Activated naive CD4-positive, alpha-beta T cell treated with Interleukin-2 at 50 U/mL for 16 hours (primary cell): ENCODE results near the gene TUBGCP2.
A peak's percentile ranks its signal among the peaks of the same experiment; 100 is the strongest.
"Not testable (repeated sequence)": the region's sequence is repeated elsewhere in the genome, so short reads cannot be mapped to it uniquely, and the experiment has no call there.

Source experiments
- DNase-seq: peaks from one replicate; pipeline ENCODE4 v3.0.0-alpha.2; 2020

TUBGCP2 gene

DNA sequence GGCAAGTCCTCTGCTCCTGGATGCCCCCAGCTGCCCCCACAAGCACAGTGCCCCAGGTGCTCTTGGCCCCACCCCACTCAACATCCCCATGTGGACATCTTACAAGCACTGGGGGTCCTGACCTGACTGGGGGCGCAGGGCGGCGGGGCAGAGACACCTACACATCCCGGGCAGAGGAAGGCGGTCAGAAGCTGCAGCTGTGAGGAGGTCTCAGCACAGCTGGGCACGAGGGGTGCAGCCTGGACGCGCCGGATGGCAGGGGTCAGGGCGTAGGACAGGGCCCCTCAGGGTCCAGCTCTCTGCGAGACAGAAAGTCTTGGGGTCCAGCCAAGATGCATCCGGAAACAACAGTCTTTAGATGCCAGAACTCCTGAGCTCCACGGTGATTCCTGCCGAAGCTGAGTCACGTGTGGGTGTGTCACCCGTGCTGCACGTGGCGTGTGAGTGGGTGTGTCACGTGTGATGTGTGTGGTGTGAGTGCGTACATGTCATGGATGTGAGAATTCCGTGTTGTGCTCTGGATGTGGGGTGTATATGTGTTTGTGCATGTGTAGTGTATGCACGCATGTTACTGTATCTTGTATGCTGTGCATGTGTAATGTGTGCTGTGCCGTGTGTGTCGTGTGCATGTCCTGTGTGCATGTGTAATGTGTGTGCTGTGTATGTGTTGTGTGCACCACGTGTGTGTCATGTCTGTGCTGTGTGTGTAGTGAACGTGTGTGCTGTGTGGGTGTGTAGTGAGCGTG lies 65.9 kb downstream of the TUBGCP2 start:
- no peak for DNase-seq

DNA sequence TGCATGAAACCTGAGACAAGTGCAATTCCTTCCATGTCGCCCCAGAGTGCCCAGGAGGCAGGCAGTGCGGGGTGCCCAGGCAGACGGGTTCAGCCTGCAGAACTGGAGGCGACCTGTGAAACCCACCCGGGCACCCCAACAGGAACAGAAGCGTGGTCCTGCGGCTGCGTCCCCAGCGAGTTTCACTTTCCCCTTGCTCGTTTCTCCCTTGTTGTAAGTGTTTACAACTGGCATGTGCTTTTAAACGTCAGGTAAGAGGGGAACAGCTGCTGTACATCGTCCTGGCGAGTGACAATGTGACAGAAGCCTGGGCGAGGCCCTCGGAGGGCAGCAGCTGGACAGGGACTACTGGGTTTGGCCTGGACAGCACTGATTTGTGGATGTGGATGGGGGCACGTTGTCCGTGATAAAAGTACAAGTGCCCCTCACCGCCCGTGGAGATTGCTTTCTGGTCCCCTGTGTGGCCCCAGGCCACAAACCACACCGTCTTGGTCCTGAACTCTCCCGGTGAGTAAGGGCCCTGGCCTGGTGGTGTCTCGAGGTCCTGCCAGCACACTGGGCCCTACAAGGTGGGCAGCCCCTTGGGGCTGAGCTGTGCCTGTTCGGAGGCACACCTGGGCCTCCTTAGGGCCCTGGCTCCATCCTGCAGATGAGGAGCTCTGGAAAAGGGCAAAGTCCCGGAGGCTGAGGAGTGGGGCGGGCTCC lies 67.0 kb downstream of the TUBGCP2 start:
- peak; percentile 24 for DNase-seq

DNA sequence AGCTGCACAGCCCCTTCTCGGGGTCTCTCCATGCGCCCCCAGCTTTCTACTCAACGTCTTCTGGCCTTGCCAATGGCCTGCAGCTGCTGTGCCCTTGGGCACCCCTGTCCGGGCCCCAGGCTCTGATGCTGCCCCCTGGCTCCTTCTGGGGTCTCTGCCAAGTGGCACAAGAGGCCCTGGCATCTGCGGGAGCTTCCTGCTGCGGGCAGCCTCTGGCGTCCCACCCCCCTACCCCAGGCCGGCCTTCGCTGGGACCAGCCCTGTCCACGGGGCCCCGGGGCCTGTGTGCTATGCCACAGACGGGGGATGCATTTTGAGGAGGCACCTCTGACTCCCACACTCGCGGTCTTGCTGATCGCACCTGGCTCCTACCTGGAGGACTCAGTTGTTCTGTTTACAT lies 68.7 kb downstream of the TUBGCP2 start:
- DNase-seq = no peak

DNA sequence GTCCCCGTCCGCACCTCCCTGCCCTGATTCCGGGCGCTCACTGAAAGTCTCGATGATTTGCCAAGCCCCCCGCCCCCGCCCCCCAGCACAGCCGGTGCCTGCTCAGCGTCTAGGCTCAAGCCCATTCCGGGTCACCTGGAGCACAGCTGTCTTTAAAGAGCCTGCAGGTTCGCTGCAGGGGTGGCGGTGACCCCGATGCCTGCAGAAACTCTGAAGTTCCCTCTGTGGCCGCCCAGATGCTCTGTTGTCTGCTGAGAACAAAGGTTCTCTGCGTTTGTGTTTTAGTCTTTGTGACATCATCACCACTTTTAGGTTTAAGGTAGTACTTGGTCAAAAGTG lies 70.2 kb downstream of the TUBGCP2 start:
- no peak for DNase-seq

DNA sequence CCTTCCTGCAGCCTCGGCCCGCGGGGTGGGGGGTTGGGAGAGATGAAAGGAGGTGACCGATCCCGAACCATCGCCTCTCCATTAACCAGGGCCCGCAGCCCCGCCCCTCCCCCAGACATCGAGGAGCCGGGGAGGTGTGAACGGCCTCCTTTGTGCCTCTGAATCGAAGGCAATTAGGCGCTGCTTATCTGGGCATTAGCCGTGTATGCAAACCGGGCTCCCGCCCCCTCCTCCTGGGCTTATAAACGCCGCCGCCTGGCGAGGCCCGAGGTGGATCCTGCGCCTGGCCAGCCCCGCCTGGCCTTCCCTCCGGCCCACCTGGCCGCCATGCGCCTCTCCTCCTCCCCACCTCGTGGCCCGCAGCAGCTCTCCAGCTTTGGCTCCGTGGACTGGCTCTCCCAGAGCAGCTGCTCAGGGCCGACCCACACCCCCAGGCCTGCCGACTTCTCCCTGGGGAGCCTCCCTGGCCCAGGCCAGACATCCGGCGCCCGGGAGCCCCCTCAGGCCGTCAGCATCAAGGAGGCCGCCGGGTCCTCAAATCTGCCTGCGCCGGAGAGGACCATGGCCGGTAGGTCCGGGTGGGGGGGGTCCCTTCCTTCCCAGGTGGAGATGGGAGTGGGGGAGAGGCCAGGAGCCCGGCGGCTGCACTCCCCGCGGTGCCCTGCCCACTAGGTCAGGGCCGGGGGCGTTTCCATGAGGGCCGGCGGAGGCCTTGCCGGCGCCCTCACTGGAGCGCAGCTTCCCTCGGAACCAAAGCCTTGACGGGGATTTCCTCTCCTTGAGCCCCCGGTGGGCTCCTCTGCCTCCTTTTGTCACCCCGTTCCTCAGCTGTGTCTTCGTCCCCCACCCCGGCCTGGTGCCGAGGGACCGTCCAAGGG lies 70.8 kb downstream of the TUBGCP2 start, which contains the start of gene VENTX:
Gene VENTX (plus strand): TSS at position 268 of the 878 bp plus-strand sequence. CDS start 60 bp downstream, at position 328.
- no peak for DNase-seq

DNA sequence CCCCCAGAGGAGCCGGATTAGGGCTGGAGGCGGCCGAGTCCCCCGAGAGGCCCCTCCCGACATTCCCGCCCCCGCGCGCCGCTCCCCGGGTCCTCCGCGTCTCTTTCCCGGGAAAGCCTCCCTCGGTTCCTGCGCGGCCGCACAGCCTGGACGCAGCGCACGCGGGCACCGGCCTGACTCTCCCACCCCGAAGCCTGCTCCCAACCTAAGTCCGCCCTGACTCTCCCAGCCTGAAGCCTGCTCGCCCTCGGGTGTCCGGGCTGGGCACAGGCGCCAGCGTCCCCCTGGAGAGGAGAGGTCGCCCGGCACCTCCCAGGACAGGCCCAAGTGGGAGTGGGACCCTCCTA lies 71.5 kb downstream of the TUBGCP2 start:
- no peak for DNase-seq

DNA sequence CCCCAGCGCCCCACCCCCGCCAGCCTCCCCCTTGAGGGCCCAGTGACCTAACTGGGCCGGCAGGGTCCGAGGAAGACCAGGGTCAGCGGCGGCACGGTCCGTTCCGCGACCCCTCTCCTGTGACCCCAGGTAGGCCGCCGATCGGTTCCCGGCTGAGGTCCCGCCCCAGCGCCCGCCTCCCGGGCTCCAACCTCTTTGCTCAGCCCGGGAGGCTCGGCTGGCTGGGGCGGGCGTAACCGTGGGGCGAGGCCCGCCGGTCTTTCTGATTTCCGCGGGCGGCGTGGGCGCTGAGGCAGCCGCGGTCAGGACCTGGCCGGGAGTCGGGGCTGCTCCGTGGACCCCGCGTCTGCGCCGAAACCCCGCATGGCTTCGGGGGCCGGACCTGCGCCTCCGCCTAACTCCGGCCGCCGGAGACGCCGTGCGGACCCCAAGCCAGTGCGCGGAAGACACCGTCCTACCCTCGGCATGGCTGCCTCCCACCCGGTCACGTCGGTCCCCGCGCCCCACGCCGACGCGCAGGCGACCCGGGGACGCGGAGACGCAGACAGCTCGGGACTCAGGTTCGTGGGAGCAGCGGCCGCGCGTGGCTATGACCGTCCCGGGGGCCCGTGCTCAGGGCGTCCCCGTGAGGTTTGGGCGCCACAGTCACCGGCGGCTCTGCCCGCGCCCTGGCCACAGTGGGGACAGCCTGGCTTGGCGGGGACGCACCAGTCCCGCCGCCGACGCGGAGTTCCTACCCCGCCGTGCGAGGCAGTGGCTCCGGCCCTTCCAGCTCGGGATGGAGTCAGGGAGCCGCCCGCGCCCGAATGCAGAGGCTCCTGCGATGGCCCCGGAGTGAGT lies 72.1 kb downstream of the TUBGCP2 start:
- DNase-seq = no peak

DNA sequence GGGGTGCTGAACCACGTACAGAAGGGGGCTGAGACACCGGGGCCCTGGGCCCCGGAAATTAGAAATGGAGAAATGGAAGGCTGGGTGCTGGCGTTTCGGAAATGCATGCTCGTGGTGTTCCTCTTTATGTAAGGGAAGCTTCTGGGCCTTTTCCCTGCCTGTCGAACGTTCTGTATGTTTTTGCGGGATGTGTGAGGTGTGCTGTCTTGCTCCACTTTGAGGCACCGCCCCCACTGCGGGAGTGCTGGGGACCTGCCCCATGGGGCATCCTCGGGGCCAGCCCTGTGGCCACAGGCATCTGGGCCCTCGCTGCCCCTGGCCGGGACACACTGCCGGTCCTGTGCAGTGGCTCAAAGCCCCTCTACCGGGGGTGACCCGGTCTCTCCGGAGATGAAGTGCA lies 72.7 kb downstream of the TUBGCP2 start:
- no peak for DNase-seq

DNA sequence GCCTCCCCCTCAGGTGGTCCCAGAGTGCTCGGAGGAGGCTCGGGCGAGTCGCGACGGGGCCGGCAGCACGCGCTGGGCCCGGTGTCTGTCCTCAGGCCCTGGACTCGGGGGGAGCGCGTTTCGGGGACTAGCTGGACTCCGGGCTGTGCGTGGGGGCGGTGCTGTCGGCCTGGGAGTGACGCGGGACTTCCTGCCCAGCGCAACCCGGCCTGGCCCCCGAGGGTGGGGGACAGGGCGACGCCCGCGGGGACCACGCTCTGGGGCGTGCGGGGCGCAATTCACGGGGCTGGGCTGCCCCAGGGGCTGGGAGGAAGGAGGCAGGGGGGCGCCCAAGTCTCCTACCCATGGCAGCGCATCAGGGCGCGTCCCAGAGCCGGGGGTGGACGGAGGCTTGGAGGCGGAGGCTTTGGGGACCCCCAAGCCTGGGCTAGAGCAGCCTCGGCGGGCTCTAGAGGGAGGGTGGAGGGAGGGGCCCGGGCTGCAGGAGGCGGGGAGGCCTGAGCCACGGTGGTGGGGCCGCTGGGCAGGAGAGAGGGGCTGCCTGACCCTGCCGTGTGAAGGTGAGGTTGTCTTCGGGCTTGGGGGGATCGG lies 73.3 kb downstream of the TUBGCP2 start:
- DNase-seq = no peak

DNA sequence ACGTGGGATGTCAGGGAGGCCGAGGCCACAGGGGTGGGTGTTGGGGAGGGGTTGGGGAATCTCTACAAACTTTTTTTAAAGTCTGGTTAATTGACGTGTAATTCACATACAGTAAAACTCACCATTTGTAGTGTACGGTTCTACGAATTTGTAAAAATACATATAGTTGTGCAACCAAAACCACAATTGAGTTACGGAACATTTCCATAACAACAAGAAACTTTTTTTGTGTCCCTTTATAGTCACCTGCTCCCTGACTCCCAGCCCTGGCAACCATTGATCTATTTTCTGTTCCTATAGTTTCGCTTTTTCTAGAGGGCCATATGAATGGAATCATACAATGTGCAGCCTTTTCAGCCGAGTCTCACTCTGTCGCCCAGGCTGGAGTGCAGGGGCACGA lies 73.9 kb downstream of the TUBGCP2 start:
- DNase-seq = not testable (repeated sequence)

DNA sequence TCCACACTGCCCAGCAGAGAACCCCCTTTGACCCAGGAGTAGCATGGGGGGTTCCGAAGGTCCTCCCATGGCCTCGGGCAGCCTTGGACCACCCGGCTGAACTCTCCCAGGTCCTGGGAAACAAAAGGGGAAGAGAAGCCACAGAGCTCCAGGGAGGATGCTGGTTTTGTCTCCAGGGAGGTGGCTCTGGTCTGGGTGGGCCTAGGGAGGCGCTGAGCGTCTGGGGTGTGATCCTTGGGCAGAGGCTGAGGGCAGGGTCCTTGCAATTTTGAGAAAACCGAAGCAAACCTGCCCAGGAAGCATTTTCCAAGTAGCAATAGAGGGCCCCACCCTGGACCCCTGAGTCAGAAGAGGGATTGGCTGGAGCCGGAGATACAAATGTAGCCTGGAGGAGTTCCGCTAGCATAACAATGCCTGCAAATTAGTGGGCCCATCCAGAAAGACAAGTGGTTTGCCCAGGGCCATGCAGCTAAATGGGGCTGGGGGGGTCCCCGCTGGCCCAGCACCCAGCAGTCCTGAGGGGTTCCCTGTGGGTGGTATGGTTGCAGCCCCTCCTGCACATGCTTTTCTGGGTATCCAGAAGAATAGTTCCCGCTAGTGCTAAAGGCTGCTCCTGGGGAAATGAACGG lies 76.6 kb downstream of the TUBGCP2 start:
- DNase-seq = no peak

DNA sequence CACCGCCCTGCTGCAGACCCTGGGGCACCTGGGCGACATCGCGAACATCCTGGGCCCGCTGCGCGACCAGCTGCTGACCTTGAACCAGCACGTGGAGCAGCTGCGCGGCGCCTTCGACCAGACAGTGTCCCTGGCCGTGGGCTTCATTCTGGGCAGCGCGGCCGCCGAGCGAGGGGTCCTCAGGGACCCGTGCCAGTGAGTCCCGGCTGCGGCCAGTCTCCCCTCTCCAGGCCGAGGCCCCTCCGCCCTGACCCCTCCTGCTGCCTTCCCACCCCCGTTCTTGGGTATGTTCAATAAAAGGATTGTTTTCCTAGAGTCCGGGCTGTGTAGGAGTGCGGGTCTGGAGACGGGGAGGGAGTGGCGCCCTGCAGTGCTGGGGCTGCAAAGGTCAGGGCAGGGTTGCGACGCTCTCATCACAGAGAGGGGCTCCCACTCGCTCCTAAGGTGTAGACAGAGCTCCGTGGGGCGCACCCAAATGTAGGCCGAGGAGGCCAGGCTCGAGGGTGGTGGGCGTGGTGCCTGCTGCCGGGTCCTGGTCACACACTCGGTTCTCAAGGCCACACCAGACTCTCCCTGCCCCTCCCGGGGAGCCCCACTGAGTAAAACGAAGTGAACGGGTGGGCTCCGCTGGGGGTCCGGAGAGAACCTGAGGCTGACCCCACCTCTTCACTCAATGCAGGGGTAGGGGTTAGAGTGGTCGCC lies 77.3 kb downstream of the TUBGCP2 start:
- DNase-seq = no peak

DNA sequence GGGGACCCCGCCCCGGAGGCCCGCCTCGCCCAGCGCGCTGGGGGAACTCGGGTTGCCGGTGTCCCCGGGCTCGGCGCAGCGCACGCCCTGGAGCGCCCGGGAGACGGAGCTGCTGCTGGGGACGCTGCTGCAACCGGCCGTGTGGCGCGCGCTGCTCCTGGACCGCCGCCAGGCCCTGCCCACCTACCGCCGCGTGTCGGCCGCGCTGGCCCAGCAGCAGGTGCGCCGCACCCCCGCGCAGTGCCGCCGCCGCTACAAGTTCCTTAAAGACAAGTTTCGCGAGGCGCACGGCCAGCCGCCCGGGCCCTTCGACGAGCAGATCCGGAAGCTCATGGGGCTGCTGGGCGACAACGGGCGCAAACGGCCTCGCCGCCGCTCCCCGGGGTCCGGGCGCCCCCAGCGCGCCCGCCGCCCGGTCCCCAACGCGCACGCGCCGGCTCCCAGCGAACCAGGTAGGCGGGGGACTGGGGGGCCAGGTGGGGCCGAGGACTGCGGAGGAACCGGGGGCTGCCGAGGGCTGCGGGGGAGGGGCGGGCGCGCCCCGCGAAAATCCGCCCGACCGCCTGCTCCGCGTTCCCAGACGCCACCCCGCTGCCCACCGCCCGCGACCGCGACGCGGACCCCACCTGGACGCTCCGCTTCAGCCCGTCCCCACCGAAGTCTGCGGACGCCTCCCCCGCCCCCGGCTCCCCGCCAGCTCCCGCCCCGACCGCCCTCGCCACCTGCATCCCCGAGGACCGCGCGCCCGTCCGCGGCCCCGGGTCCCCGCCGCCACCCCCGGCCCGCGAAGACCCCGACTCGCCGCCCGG lies 78.1 kb downstream of the TUBGCP2 start:
- peak; percentile 19 for DNase-seq

DNA sequence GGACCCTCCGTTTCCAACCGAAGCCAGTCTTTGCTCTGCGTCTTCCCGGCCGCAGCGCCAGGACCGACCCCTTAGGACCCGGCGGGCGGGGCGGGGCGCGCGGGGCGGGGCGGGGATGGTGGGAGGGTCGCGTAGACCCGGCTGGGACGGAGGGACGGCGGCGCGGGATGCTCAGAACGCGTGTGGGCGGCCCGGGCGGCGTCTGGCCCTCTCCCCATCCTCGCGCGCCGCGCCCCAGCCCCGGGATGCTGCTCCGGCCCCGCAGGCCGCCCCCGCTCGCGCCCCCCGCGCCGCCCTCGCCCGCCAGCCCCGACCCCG lies 78.7 kb downstream of the TUBGCP2 start, which contains the start of gene UTF1:
Gene UTF1 (plus strand): TSS at position 174 of the 318 bp plus-strand sequence. CDS start 72 bp downstream, at position 246.
- DNase-seq = no peak

DNA sequence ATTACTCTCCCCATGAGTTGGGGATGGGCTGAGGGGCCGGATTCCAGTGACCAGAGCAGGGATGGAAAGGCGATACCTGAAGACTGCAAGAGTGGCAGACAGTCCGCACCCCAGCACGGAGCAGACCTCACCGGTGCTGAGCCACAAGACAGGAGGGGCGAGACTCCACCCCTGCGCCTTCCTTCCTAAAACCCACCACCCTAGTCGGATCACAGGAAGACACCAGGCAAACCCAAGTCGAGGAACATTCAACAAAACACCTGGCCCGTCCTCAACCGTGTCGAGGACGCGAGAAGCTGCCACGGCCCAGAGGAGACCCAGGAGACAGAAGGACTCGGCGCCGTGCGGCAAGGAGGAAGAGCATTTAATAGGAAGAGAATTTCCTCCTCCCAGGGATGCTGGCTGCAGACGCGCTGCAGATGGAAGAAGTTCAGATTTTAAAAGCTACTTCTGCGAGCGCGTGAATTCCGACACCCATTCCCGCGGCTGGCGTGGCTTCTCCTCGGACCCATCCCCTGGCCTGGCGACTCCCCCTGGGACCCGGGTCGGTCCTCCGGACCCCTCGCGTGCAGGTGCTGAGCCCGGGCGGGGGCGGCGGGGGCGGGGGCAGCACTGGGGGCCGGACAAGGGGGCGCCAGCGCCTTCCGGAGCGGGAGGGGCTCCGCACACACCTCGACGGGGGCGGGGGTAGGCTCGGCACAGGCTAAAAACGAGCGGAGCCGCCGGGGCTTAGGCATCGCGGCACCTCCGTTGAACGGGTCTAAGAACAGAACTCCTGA lies 79.2 kb downstream of the TUBGCP2 start:
- DNase-seq = no peak
